Peyer's patch (tissue), 4 donors: ENCODE data around the gene CLCNKB.

Source experiments
- POLR2A ChIP-seq, 2 donors: fragments of 450-650 bp; IDR thresholded peaks; one replicate each; pipeline ENCODE4 v1.5.1; 2017; ENCODE audit warnings: antibody characterized with exemption in 2 of 2, mild to moderate bottlenecking in 2 of 2, moderate library complexity in 2 of 2
- TF ChIP-seq, protein P1 (sequence below), 6 experiments: fragments of 450-650 bp in 4 of 6; fragments of 200-600 bp in 2 of 6; sonication (generic) in 1 of 6; IDR thresholded peaks; one replicate each; pipeline ENCODE4 v1.5.1; 2017 to 2019; ENCODE audit warnings: antibody characterized with exemption in 6 of 6, mild to moderate bottlenecking in 3 of 6, moderate library complexity in 1 of 6

DNA sequence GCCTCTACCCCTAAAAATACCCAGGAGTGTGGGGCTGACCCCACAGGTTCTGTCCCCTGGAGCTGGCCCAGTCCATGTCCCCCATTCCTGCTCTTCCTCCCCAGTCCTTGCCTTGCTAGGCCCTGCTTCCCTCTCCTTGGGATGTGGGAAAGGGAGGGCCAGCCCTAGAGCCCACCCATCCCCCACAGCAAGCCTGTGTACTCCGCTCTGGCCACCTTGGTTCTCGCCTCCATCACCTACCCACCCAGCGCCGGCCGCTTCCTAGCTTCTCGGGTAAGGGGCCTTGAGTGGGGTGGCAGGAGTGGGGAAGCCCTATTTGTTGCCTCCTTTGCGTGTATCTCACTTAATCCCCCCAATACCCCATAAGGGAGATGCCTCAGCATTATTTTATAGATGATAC lies 6.7 kb downstream of the CLCNKB start:
- TF ChIP-seq, protein P1, sequence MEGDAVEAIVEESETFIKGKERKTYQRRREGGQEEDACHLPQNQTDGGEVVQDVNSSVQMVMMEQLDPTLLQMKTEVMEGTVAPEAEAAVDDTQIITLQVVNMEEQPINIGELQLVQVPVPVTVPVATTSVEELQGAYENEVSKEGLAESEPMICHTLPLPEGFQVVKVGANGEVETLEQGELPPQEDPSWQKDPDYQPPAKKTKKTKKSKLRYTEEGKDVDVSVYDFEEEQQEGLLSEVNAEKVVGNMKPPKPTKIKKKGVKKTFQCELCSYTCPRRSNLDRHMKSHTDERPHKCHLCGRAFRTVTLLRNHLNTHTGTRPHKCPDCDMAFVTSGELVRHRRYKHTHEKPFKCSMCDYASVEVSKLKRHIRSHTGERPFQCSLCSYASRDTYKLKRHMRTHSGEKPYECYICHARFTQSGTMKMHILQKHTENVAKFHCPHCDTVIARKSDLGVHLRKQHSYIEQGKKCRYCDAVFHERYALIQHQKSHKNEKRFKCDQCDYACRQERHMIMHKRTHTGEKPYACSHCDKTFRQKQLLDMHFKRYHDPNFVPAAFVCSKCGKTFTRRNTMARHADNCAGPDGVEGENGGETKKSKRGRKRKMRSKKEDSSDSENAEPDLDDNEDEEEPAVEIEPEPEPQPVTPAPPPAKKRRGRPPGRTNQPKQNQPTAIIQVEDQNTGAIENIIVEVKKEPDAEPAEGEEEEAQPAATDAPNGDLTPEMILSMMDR (IDR thresholded peaks at IDR 0.05) = no peak
- no peak for TF ChIP-seq POLR2A (IDR thresholded peaks at IDR 0.05)
